Adrenal gland (tissue), 12 donors: ENCODE data around the gene CDK5R1. TPM values are rescaled to one million over a fixed set of nuclear protein-coding genes. Genes with fewer than 3 reads are reported as not detected.
A peak's percentile ranks its signal among the peaks of the same experiment; 100 is the strongest.

Experiments used
- DNase-seq, 7 donors: peaks; one replicate each; pipeline ENCODE4 v3.0.0-alpha.2; 2019 to 2020
- H3K27ac ChIP-seq, 5 donors: fragments of 200-600 bp; sonication (generic) in 4 of 5; 1 replicate in 3 of 5; 2 replicates in 2 of 5; pipeline versions ENCODE4 v1.5.1 to v1.8.0; 2016 to 2020; ENCODE audit warnings: mild to moderate bottlenecking in 1 of 5
- H3K27me3 ChIP-seq: fragments of 200-600 bp; 2 replicates; pipeline ENCODE4 v1.8.0; 2021
- H3K36me3 ChIP-seq, 2 donors: fragments of 200-600 bp; replicated peaks in 1 of 2; 1 replicate in 1 of 2; 2 replicates in 1 of 2; pipeline versions ENCODE4 v1.5.1 to v1.8.0; 2018 to 2022
- H3K4me1 ChIP-seq, 2 donors: fragments of 200-600 bp; replicated peaks in 1 of 2; 1 replicate in 1 of 2; 2 replicates in 1 of 2; pipeline versions ENCODE4 v1.5.1 to v1.8.0; 2018 to 2021
- H3K4me3 ChIP-seq, 4 donors: fragments of 200-600 bp; sonication (generic) in 3 of 4; one replicate each; pipeline ENCODE4 v1.5.1; 2016 to 2018
- H3K9me3 ChIP-seq, 3 donors: fragments of 200-600 bp; sonication (generic) in 1 of 3; replicated peaks in 1 of 3; 1 replicate in 2 of 3; 2 replicates in 1 of 3; pipeline versions ENCODE4 v1.5.1 to v1.8.0; 2016 to 2021
- CTCF ChIP-seq, 6 experiments: fragments of 450-650 bp in 4 of 6; fragments of 200-600 bp in 2 of 6; sonication (generic) in 1 of 6; IDR thresholded peaks; 1 replicate in 5 of 6; 2 replicates in 1 of 6; pipeline versions ENCODE4 v1.5.1 to v1.8.0; 2016 to 2021; ENCODE audit warnings: antibody characterized with exemption in 6 of 6, mild to moderate bottlenecking in 2 of 6, moderate library complexity in 1 of 6
- POLR2A ChIP-seq, 2 donors: fragments of 450-650 bp; IDR thresholded peaks; one replicate each; pipeline ENCODE4 v1.6.1; 2017; ENCODE audit warnings: antibody characterized with exemption in 2 of 2, mild to moderate bottlenecking in 2 of 2, moderate library complexity in 1 of 2
- WGBS, 4 donors: extraction: QIAGEN DNeasy Blood & Tissue Kit in 2 of 4; methylation state at CpG; one replicate each; pipeline versions ENCODE4 v1.1.5 to v1.1.7; 2013 to 2017; 5-methylcytosine and 5-hydroxymethylcytosine counted together
- intact Hi-C, 2 donors: fragments of 100-400 bp; cut with DNase I; formaldehyde crosslinking; loops; one replicate each; pipeline versions ENCODE4 v1.14.1 to v1.15.0; 2022 to 2023
- polyA plus RNA-seq, 3 donors: library from polyadenylated mRNA; stranded (reverse); fragments of 200-250 nt in 2 of 3; fragments of 350-450 nt in 1 of 3; fragmentation: Illumina TruSeq in 1 of 3; extraction: RNeasy Lipid Tissue Mini Kit (QIAGEN cat#74804) in 1 of 3; gene quantifications; one replicate each; pipeline ENCODE4 v1.2.3, GENCODE V29; 2013 to 2014
- total RNA-seq, 9 donors: library from RNA; depleted of rRNA in 4 of 9; stranded (reverse); fragments of >200 nt in 4 of 9; fragments of 120-200 nt in 1 of 9; fragmentation: NEBNext Ultra II Directional in 1 of 9; extraction: Animal tissue kit (Norgen Biotek cat#: 25700) in 1 of 9; gene quantifications; one replicate each; pipeline versions ENCODE4 v1.1.0 to v1.2.4, GENCODE V29; 2013 to 2023
- donor health status: healthy with polysubstance abuse.
- donor health status: Bipolar disorder and iron deficiency.
- donor health status: DM: yes; HTN: yes; CAD: no.
- donor health status: DM: no; HTN: no; CAD: no.
- donor health status: DM: no; HTN: no; CAD: no.
- donor health status: DM: yes; HTN: yes; CAD: no.

CDK5R1 gene
- total and polyA plus RNA-seq, 12 donors, result 0.98 to 4.5 (median 2.7) TPM

GRCh38 chr17:32495359-32496231 is 8.8 kb downstream of the CDK5R1 start:
- Histone ChIP-seq H3K9me3 (no peaks in the 10 kb centered on the region), H3K4me1 (peaks cover 6 to 22% of the 10 kb centered on the region in 2 donors), H3K27me3 (no peaks in the 10 kb centered on the region), H3K36me3 (no peaks in the 10 kb centered on the region), H3K4me3 (no peak overlapping the region), H3K27ac (peak overlapping the region in 1 of 5 donors; percentile 29)
- 58 to 73% (median 65%) methylated on average over 27 to 45 of the region's 45 CpGs for whole genome bisulfite sequencing, 4 donors
- intact Hi-C loops, result no loop called here
- peak in 5 of 7 donors; percentile 58 to 69 (median 60) for DNase-seq
- TF ChIP-seq CTCF (IDR thresholded peaks at IDR 0.05) (no peak), POLR2A (IDR thresholded peaks at IDR 0.05) (no peak)

GRCh38 chr17:32496395-32497073 is 9.7 kb downstream of the CDK5R1 start:
- TF ChIP-seq POLR2A (IDR thresholded peaks at IDR 0.05) (no peak), CTCF (IDR thresholded peaks at IDR 0.05) (no peak)
- Histone ChIP-seq H3K27ac (peak overlapping the region in 1 of 5 donors; percentile 29), H3K4me3 (no peak overlapping the region), H3K27me3 (no peaks in the 10 kb centered on the region), H3K4me1 (peaks cover 6 to 20% of the 10 kb centered on the region in 2 donors), H3K9me3 (no peaks in the 10 kb centered on the region), H3K36me3 (no peaks in the 10 kb centered on the region)
- intact Hi-C loops, result no loop called here
- 80 to 87% (median 85%) methylated on average over 14 to 16 of the region's 16 CpGs for WGBS, 4 donors
- no peak for DNase-seq

- Histone ChIP-seq H3K9me3 (no peaks in the 10 kb centered on the region), H3K27ac (no peak overlapping the region), H3K36me3 (no peaks in the 10 kb centered on the region), H3K27me3 (no peaks in the 10 kb centered on the region), H3K4me3 (no peak overlapping the region), H3K4me1 (peaks cover 0 to 10% of the 10 kb centered on the region in 2 donors)
- WGBS, 4 donors, result 86 to 92% (median 90%) methylated on average over 9 to 18 of the region's 18 CpGs
- no peak for DNase-seq
- intact Hi-C loops, result no loop called here
- TF ChIP-seq POLR2A (IDR thresholded peaks at IDR 0.05), result no peak
- TF ChIP-seq CTCF (IDR thresholded peaks at IDR 0.05), result no peak
Measured at GRCh38 chr17:32497431-32498205, 10.8 kb downstream of the CDK5R1 start.

- Histone ChIP-seq H3K4me1 (peaks cover 0 to 18% of the 10 kb centered on the region in 2 donors), H3K27me3 (no peaks in the 10 kb centered on the region), H3K36me3 (no peaks in the 10 kb centered on the region), H3K27ac (no peak overlapping the region), H3K4me3 (no peak overlapping the region), H3K9me3 (no peaks in the 10 kb centered on the region)
- TF ChIP-seq CTCF (IDR thresholded peaks at IDR 0.05), result no peak
- TF ChIP-seq POLR2A (IDR thresholded peaks at IDR 0.05), result no peak
- 87 to 90% (median 88%) methylated on average over 9 of the region's 9 CpGs for WGBS, 4 donors
- no peak for DNase-seq
- intact Hi-C loops, result no loop called here
Measured at GRCh38 chr17:32498391-32498790, 11.6 kb downstream of the CDK5R1 start.
